Suprapubic skin (tissue), 4 donors: ENCODE data around the gene MS4A10. TPM values are rescaled to one million over a fixed set of nuclear protein-coding genes. Genes with fewer than 3 reads are reported as not detected.

ENCODE experiments used
- DNase-seq, 2 donors: peaks; one replicate each; pipeline ENCODE4 v3.0.0-alpha.2; 2019; ENCODE audit warnings: low spot score in 2 of 2
- H3K27ac ChIP-seq: fragments of 200-600 bp; sonication (generic); one replicate; pipeline ENCODE4 v1.5.1; 2019
- H3K27me3 ChIP-seq: fragments of 200-600 bp; sonication (generic); one replicate; pipeline ENCODE4 v1.5.1; 2019
- H3K36me3 ChIP-seq: fragments of 200-600 bp; sonication (generic); one replicate; pipeline ENCODE4 v1.5.1; 2019
- H3K4me1 ChIP-seq: fragments of 200-600 bp; sonication (generic); one replicate; pipeline ENCODE4 v1.5.1; 2019
- H3K4me3 ChIP-seq: fragments of 200-600 bp; sonication (generic); one replicate; pipeline ENCODE4 v1.5.1; 2019; ENCODE audit warnings: mild to moderate bottlenecking
- H3K9me3 ChIP-seq: fragments of 200-600 bp; sonication (generic); one replicate; pipeline ENCODE4 v1.5.1; 2019
- CTCF ChIP-seq, 2 donors: fragments of 200-600 bp in 1 of 2; fragments of 450-650 bp in 1 of 2; sonication (generic) in 1 of 2; IDR thresholded peaks; one replicate each; pipeline ENCODE4 v1.5.1; 2016 to 2019; ENCODE audit warnings: antibody characterized with exemption in 2 of 2, mild to moderate bottlenecking in 1 of 2, moderate library complexity in 1 of 2
- EP300 ChIP-seq: sonication (generic); formaldehyde crosslinking; IDR thresholded peaks from one replicate; pipeline ENCODE4 v1.6.1; 2017; ENCODE audit warnings: antibody characterized with exemption
- POLR2A ChIP-seq, 2 donors: fragments of 450-650 bp; IDR thresholded peaks; one replicate each; pipeline ENCODE4 v1.6.1; 2017; ENCODE audit warnings: antibody characterized with exemption in 2 of 2, mild to moderate bottlenecking in 2 of 2, moderate library complexity in 2 of 2
- POLR2AphosphoS5 ChIP-seq, 3 donors: sonication (generic); formaldehyde crosslinking; IDR thresholded peaks; one replicate each; pipeline ENCODE4 v1.6.1; 2017; ENCODE audit warnings: antibody characterized with exemption in 3 of 3
- WGBS: methylation state at CpG from one replicate; pipeline ENCODE4 v1.1.5; 2018; 5-methylcytosine and 5-hydroxymethylcytosine counted together
- total RNA-seq, 4 donors: library from RNA; depleted of rRNA; stranded (reverse); fragments of >200 nt; gene quantifications; one replicate each; pipeline ENCODE4 v1.1.0, GENCODE V29; 2016

MS4A10 gene
- total RNA-seq, 4 donors from 2014 or later, result not detected

GRCh38 chr11:60777106-60777505 lies 8.0 kb upstream of the MS4A10 start:
- WGBS, result 54% methylated on average over 4 of the region's 4 CpGs
- no peak for DNase-seq
- no peak for TF ChIP-seq EP300
- no peak for TF ChIP-seq CTCF (IDR thresholded peaks at IDR 0.05)
- no peak for TF ChIP-seq POLR2AphosphoS5 (IDR thresholded peaks at IDR 0.05)
- no peak for TF ChIP-seq POLR2A (IDR thresholded peaks at IDR 0.05)
- Histone ChIP-seq H3K9me3 (no peaks in the 10 kb centered on the region), H3K27ac (no peak overlapping the region), H3K36me3 (no peaks in the 10 kb centered on the region), H3K4me3 (no peak overlapping the region), H3K4me1 (peaks cover 4% of the 10 kb centered on the region), H3K27me3 (no peaks in the 10 kb centered on the region)

GRCh38 chr11:60777572-60777971 lies 7.6 kb upstream of the MS4A10 start:
- H3K4me3 ChIP-seq, result no peak overlapping the region
- H3K9me3 ChIP-seq, result no peaks in the 10 kb centered on the region
- H3K27ac ChIP-seq, result no peak overlapping the region
- no peaks in the 10 kb centered on the region for H3K36me3 ChIP-seq
- no peak for DNase-seq
- WGBS, result 42% methylated on average over 2 of the region's 2 CpGs
- no peaks in the 10 kb centered on the region for H3K27me3 ChIP-seq
- TF ChIP-seq POLR2A (IDR thresholded peaks at IDR 0.05) (no peak), EP300 (no peak), CTCF (IDR thresholded peaks at IDR 0.05) (no peak), POLR2AphosphoS5 (IDR thresholded peaks at IDR 0.05) (no peak)
- peaks cover 4% of the 10 kb centered on the region for H3K4me1 ChIP-seq

- no peak overlapping the region for H3K27ac ChIP-seq
- TF ChIP-seq EP300 (no peak), CTCF (IDR thresholded peaks at IDR 0.05) (no peak), POLR2AphosphoS5 (IDR thresholded peaks at IDR 0.05) (no peak), POLR2A (IDR thresholded peaks at IDR 0.05) (no peak)
- 77% methylated on average over 2 of the region's 2 CpGs for WGBS
- no peak overlapping the region for H3K4me3 ChIP-seq
- H3K27me3 ChIP-seq, result no peaks in the 10 kb centered on the region
- no peaks in the 10 kb centered on the region for H3K36me3 ChIP-seq
- peaks cover 4% of the 10 kb centered on the region for H3K4me1 ChIP-seq
- DNase-seq, result no peak
- H3K9me3 ChIP-seq, result no peaks in the 10 kb centered on the region
Observed at GRCh38 chr11:60780065-60780464, 5.1 kb upstream of the MS4A10 start.

- H3K36me3 ChIP-seq, result no peaks in the 10 kb centered on the region
- H3K27me3 ChIP-seq, result no peaks in the 10 kb centered on the region
- H3K4me3 ChIP-seq, result no peak overlapping the region
- H3K27ac ChIP-seq, result no peak overlapping the region
- peaks cover under 1% of the 10 kb centered on the region for H3K4me1 ChIP-seq
- TF ChIP-seq POLR2AphosphoS5 (IDR thresholded peaks at IDR 0.05) (no peak), CTCF (IDR thresholded peaks at IDR 0.05) (no peak), POLR2A (IDR thresholded peaks at IDR 0.05) (no peak), EP300 (no peak)
- no peak for DNase-seq
- H3K9me3 ChIP-seq, result no peaks in the 10 kb centered on the region
Observed at GRCh38 chr11:60780774-60781173, 4.4 kb upstream of the MS4A10 start.

- no peaks in the 10 kb centered on the region for H3K9me3 ChIP-seq
- TF ChIP-seq POLR2AphosphoS5 (IDR thresholded peaks at IDR 0.05) (no peak), EP300 (no peak), POLR2A (IDR thresholded peaks at IDR 0.05) (no peak), CTCF (IDR thresholded peaks at IDR 0.05) (no peak)
- no peak overlapping the region for H3K27ac ChIP-seq
- 73% methylated on average over 7 of the region's 7 CpGs for WGBS
- no peaks in the 10 kb centered on the region for H3K27me3 ChIP-seq
- H3K4me1 ChIP-seq, result no peaks in the 10 kb centered on the region
- no peaks in the 10 kb centered on the region for H3K36me3 ChIP-seq
- H3K4me3 ChIP-seq, result no peak overlapping the region
- no peak for DNase-seq
Observed at GRCh38 chr11:60781286-60781980, 3.7 kb upstream of the MS4A10 start.
